Smooth muscle cell of the brain vasculature (primary cell): Measurements from ENCODE around the gene TIGD6.
"Not testable (repeated sequence)": the region's sequence is repeated elsewhere in the genome, so short reads cannot be mapped to it uniquely, and the experiment has no call there.

ENCODE experiments used
- DNase-seq: peaks from one replicate; pipeline ENCODE4 v3.0.0-alpha.2; 2012; ENCODE audit warnings: low read depth, low spot score

Gene TIGD6

DNA sequence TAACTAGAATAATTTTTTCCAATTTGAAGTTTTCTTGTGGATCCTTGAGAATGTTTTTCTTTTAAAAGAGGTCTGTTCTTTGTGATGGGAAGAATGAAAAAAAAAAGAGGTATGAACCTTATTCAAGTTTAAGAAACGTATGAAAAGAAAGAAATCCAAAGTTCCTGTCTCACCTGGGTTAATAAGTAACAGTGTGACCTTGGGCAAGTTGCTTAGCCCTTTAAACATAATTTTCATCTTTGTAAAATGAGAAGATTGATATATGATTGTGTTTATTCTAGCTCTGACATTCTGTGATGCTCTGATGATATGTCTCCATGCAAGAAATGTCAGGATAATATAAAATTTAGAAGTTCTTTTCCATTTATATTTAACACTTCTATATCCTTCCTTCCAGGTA is 20.6 kb downstream of the TIGD6 start:
- DNase-seq: no peak

DNA sequence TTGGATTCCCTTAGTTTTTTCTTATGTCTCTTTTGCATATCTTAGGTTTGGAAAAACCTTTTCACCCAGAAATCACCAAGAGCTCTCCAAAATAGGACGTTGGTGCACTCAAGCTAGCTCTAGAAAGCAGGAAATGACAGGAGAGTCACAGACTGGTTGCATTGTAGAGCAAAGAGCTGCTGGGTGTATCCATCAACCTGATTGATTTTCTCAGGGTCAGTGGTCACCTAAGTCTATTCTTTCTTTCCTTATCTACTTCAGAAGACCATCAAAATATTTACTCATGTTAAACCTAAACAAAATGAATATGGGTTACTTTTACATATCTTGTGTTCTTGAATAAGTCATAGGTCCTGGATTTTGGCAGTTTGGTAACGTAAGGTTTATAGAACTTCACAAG is 25.0 kb downstream of the TIGD6 start:
- no peak for DNase-seq

DNA sequence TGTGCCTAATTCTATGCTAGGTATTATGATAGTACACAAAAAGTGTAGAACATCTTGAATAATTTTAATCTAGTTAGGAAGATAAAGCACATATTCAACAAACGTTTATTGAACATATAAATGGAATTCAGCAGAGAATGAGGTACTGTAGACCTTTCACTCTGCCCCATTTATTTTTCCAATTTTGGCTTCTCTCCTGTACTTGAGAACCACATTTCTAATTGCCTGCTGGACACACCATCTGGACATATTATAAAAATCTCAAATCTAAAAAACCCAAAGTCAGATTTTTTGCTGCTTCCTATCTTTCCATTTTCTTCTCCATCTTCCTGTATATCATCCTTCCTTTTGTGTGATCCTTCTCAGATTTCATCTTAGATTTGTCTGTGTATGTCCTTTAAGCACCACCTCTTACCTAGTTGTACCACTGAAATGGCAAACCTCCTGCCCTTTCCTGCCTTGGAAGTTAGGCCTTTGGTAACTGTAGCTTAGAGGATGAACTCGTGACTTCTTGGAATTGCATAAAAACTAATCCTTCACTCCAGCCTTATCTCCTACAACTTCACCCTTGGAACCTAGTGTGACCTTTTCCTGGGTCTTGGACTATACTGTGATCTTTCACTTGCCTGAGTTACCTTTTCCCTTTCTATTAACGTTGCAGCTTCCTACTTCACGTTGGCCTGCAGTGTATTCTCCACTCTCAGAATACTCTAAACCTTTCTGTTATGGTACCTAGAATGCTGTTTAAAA is 31.1 kb downstream of the TIGD6 start:
- DNase-seq: no peak

DNA sequence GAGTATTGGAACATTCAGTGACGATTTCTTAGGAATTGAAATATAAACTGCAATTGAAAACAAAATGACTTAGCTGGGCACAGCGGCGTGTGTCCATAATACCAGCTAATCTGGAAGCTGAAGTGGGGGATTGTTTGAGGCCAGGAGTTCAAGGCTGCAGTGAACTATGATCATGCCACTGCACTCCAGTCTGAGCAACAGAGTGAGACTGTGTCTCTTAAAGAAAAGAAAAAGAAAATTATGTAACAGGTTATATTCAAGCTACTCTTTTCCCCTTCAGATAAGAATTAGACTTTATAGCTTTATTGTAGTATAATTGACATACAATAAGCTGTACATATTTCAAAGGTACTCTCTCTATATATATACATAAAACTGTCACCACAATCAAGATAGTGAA is 33.5 kb downstream of the TIGD6 start:
- no peak for DNase-seq

DNA sequence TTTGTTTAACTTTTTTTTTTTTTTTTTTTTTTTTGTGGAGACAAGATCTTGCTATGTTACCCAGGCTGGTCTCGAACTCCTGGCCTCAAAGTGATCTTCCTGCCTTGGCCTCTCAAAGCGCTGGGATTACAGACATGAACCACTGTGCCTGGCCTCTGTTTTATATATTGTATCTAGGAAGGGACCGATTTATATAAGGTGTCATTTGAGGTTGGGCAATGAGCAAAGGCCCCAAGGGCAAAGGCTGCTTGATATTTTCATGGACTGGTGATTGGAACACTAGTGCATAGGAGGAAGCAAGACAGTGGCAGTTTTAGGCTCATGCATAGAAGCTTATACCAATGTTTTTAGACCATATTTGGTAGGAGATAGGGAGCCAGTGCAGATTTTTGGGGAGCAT is 36.7 kb downstream of the TIGD6 start:
- DNase-seq: no peak

DNA sequence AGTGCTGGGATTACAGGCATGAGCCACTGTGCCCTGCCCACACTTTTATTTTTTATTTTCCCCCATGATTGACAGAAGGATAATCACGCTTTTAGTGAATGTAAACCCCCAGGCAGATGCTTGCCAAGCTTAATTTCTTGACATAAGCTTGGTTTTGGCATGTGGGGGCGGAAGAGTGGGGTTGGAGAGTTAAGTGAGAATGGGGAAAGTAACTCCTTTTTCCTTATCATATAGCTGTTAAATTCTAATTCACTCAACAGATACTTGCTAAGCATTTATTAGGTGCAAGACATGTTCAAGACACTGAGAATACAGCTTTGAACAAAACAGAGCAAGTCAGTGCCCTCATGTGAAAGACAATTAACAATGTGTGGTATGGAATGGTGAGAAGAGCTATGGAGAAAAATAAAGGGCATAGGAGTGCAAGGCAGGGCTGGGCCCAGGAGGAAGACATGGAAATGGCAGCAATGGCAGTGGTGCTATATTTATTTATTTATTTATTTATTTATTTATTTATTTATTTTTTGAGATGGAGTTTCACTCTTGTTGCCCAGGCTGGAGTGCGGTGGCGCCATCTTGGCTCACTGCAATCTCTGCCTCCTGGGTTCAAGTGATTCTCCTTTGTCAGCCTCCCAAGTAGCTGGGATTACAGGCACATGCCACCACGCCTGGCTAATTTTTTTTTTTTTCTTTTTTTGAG is 37.7 kb downstream of the TIGD6 start:
- no peak for DNase-seq

DNA sequence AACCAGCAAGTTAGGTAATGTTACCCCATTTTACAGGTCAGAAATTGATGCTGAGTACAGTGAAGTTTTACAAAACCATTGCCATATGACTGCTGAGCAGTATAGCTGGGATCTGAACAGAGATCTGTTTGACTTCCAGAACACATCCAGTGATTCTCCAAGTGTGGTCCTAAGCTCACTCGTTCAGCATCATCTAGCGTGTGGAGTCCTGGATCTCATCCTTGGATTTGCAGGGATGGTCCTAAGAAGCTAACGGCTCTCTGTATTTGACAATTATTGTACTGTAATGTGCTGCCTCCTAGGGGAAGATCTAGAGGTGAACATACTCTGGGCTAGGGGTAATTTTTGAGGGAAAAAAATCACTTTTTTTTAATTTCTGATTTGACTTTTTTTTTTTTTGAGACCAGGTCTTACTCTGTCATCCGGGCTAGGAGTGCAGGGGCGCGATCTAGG is 38.5 kb downstream of the TIGD6 start:
- no peak for DNase-seq

DNA sequence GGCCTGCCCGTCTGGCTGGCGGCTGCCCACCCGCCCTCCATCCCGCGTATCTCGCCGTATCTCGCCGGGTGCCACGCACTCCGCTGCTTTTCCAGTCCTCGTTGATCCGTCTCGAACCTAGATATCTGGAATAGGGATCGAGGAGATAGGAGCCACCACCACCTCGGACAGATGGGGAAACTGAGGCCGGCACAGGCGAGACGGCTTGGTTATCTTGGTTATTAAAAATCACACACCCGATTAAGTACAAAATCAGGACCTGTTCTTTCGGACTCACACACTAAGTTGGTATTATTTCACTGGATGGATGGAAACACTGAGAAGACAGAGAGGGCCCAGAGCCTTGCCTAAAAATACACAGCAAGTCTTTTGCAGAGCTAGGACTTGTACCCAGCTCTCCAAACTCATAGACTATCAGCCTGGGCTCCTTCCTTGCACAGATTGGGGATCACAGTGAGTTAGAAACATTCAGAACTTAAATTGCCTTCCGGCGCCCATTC is 39.2 kb downstream of the TIGD6 start:
- DNase-seq: no peak

DNA sequence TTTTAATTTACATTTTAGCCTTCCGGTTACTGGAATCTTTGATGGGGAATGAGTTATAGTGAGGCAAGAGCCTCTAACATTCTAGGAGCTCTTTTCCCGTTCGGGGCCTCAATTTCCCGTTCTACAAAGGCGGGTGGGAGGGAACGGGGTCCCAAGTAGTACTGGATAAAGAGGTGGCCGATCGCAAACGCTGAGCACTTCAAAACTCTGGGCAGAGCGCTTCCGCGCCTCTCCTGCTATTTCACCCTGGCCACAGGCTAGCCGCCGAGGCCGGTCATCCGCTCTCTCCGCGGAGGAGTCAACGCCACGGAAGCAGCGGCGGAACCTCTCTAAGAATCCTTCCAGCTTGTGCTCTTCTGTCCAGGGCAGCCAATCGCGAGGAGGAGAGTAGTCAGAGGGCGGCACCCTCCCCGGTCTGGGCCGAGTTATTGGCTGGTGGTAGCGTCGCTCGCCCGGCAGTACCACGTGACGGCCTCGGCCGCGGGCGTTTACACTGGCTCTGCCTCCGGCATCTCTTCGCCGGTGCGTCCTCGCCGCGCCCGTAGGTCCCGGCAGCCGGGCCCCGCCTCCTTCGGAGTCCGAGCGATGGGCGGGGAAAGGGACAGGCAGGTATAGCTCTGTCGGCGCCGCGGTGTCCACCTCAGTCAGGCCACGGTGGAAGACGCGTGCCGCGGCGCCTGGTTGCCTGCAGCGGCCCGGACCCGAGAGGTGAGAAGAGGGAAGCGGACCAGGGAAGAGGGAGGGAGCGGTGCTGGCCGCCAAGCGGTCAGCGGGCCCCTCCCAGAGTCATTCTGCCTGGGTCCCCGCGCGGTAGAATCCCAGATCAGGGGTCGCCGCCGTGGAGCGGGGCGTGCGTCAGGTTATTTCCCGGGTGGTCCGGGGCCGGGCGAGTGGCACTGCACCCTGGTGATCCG is 39.9 kb downstream of the TIGD6 start, which contains the start of gene SLC26A2:
SLC26A2 (plus strand) TSS at position 487 of the 914 bp plus-strand sequence. CDS start 16,895 bp downstream, outside the sequence.
- DNase-seq: peak; percentile 92

DNA sequence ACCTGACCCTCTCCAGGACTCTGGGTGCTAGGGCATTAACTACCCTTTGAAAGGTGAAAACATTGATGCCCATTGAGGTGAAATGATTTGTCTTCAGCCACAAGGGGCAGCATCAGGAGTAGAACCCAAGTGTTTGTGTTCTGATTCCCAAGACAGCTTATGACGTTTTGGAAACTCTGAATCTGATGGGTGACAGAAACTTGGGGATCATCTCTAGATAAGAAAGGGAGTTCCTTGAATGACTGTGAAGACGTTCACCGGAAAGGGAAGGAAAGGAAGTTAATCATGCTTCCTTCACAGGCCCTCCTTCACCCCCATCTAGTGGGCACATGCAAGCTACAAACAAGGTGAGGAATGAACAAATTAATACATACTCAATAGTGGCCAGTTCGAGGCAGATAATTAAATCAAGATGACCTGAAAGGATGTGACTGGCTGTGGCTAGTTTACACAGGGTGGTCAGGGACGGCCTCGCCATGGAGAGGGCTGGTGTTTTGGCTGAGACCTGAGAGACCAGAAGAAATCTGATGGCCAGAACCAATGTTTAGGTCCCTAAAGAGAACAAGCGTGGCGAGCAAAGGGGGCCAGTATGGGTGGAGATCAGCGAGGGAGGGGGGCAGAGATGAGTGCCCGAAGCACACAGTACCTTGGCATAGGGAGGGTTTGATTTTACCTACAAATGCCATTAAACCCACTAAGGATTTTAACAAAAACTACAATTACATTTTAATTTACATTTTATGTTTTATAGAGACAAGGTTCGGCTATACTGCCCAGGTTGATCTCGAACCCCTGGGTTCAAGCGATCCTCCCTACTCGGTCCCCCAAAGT is 40.8 kb downstream of the TIGD6 start:
- DNase-seq: no peak

DNA sequence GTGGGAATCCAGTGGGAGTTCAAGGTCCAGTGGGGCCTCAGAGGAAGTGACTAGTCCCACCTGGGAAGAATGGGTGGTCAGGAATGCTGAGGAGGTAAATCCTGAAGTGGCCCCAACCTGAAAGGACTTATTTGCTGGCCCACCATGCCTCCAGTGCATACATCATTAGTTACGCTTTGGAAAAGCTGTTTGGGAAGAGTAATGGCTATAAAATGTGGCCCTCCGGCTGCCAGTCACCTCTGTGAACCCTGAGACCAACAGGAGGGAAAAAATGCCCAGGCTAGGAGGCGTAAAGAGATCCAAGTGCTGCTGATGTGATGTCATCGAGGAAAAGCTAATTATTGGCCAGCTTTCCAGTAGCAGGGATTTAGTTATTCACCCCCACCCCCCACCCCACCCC is 42.6 kb downstream of the TIGD6 start:
- DNase-seq: no peak

DNA sequence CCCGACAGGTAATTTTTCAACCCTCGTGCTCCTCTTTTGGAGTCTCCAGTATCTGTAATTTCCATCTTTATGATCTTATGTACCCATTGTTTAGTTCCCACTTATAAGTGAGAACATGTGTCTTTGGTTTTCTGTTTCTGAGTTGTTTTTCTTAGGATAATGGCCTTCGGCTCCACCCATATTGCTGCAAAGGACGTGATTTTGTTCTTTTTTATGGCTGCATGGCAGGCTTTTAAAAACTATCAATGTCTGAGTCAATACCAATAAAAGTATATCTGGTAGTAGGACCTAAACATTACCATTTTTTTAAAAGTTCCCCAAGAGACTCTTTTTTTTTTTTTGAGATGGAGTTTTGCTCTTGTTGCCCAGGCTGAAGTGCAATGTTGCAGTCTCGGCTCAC is 43.8 kb downstream of the TIGD6 start:
- DNase-seq: no peak

DNA sequence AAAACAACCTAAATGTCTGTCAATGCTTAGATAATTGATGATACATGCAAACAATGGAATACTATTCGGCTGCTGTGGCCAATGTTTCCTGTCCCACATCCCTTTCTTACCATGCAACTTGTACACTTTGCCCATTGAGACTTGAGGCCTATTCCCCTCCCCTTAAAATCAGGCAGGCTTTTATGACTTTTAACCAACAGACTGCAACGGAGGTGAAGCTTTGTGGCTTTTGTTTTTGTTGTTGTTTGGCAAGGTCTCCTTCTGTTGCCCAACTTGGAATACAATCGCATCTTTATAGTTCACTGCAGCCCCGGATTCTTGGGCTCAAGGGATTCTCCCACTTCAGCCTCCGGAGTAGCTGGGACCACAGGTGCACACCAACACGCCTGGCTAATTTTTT is 45.7 kb downstream of the TIGD6 start:
- DNase-seq: no peak

DNA sequence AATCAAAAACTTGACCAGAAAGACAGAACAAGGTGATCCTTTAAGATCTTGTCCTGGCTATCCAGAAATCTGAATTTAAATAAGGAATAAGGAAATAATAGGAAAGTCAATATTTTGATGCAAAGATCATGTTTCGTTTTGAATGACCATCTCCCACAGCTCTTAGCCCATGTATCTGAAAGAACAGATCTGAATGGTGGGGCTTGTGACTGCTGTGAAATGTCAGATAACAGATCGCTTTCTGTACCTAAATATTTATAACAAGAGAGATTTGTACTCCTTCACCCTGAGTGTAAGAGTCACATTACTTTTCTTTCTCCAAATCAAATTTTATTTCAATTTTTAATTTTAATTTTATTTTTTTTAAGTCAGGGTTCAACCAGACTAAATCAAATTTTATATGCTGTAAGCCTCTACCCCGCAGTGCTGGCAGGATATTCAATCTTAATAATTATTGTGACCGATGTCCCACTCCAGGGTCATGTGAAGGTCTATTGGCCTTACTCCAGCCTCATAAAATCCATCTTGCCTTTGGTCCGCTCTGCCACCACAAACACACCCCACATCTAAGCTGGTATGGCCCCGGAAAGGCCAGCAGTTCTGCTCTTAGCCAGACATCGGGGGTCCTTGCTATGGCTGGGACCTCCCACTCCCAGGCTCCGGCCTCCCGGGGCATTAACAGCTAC is 46.9 kb downstream of the TIGD6 start:
- DNase-seq: no peak

DNA sequence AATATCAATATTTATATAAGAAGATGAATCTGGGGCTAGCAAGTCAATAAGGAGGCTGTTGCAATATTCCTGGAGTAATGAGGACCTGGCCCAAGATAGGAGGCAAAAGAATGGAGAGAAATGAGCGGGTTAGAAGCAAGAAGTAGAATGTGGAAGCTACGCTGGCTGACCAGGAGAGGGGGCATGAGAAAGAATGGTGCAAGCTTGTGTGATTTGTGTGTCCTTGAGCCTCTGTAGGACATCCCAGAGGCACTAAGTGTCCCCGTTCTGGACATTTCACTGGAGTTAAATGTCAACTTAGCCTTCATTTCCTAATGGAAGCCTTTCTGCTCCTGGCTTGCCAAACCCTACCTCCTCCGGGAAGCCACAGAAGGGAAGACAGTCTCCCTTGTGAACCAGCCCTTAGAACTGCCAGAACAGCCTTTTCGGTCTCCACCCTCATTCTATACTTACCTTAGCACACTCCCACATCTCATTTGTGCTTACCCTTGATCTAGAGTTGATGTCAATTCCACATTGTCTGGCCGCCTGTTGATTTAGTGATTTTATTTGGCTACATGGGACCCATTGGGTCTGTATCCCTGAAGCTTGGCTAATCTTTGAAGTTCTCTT is 49.2 kb downstream of the TIGD6 start:
- DNase-seq: no peak

DNA sequence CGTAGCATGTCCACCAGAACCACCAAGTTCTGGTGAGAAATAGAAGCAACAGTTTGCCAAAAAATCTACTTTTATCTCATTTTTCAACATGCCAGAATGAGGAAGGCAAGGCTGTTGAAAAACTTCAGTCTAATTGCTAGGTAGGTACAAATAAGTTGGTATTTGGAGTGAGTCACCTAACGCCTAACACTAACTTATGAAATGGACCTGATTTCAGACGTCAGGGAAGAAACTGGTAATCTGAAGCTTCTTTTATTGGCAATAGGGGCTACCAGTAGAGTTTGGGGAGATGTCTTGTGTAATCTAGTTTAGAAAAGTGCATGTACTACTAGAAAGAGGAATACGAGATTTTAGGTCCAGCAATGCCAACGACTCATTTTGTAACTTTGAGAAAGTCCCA is 51.5 kb downstream of the TIGD6 start:
- no peak for DNase-seq

DNA sequence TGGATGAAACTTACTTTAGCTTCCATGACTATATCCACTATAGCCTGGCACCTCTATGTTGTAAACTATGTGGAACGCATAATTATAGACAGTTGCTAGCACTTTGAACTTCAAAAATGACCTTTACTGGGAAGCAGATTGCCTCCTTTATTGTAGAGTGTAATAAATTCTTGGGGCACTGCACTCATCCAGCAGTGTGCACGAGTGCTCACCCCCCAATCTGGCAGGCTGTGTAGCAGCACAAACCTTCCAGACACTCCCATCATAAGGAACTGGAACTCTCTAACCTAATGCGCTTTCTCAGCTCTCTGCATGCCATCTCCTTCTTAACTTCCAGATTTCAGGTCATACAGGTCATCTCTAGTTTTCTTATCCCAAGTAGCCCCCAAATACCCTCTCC is 54.3 kb downstream of the TIGD6 start:
- no peak for DNase-seq

DNA sequence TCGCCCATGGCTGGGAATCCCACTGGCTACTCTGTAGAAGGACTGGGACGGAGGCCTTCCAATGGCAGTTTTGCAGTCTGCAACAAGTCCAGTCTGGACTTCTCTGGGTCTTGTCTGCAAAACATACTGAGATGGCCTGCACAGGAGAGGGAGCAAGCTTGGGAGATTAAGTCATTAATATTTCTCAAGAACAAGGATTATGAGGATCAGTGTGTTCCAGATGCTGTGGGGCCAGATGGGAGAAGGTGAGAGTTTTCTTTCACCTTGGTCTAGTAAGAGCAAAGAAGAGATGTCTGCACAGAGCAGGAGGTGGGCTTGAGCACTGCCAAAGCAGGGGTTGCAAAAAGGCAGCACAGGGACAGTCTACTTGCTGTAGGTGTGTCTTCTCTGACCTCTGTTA is 55.8 kb downstream of the TIGD6 start, which contains the start of gene PDE6A:
PDE6A (minus strand) TSS at position 128 of the 400 bp plus-strand sequence; CDS start at position 8, 120 bp downstream.
- DNase-seq: no peak

DNA sequence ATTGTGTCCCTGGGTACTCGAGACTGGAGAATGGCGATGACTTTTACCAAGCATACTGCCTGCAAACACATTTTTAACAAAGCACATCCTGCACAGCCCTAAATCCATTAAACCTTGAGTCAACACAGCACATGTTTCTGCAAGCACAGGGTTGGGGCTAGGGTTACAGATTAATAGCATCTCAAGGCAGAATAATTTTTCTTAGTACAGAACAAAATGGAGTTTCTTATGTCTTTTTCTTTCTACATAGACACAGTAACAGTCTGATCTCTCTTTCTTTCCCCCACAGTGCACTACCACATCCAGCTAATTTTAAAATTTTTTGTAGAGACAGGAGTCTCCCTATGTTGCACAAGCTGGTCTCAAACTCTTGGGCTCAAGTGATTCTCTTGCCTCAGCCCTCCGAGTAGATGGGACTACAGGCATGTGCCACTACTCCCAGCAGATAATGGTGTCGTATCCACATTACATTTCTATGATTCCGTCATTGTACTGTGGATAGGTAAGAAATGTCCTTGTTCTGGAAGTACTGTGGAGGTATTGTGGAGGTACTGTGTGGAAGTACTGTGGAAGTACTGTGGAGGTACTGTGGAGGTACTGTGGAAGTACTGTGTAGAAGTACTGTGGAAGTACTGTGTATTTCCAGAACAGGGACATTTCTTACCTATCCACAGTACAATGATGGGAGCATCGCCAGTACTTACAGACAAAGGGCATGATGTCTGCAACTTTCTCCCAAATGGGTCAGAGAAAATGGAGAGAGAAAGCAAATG is 57.1 kb downstream of the TIGD6 start:
- DNase-seq: not testable (repeated sequence)
